Endothelial cell (in vitro differentiated cells): Measurements from ENCODE around the gene DLX5. TPM values are rescaled to one million over a fixed set of nuclear protein-coding genes. Genes with fewer than 3 reads are reported as not detected.

Experiments
- DNase-seq: peaks from one replicate; pipeline ENCODE4 v3.0.0; 2021; ENCODE audit warnings: low spot score
- H3K27ac Mint-ChIP-seq: one replicate; pipeline ENCODE4 v1.8.0; 2021; ENCODE audit warnings: mixed read lengths, inconsistent platforms; ENCODE audit not compliant: unreplicated experiment
- H3K27me3 Mint-ChIP-seq: one replicate; pipeline ENCODE4 v1.8.0; 2021; ENCODE audit warnings: mild to moderate bottlenecking, moderate library complexity, mixed read lengths, inconsistent platforms; ENCODE audit not compliant: unreplicated experiment
- H3K36me3 Mint-ChIP-seq: one replicate; pipeline ENCODE4 v1.8.0; 2021; ENCODE audit warnings: mild to moderate bottlenecking, low read depth, mixed read lengths, inconsistent platforms; ENCODE audit not compliant: unreplicated experiment
- H3K4me1 Mint-ChIP-seq: one replicate; pipeline ENCODE4 v1.8.0; 2021; ENCODE audit warnings: mild to moderate bottlenecking, mixed read lengths, inconsistent platforms; ENCODE audit not compliant: unreplicated experiment
- H3K4me3 Mint-ChIP-seq: one replicate; pipeline ENCODE4 v1.8.0; 2021; ENCODE audit warnings: mild to moderate bottlenecking, mixed read lengths, inconsistent platforms; ENCODE audit not compliant: unreplicated experiment
- H3K9me3 Mint-ChIP-seq: one replicate; pipeline ENCODE4 v1.8.0; 2021; ENCODE audit warnings: mixed read lengths, inconsistent platforms; ENCODE audit not compliant: unreplicated experiment
- total RNA-seq: library from RNA; stranded (reverse); fragmentation: NEBNext Ultra II Directional; extraction: Animal tissue kit (Norgen Biotek cat#: 25700); gene quantifications from one replicate; pipeline ENCODE4 v1.2.1, GENCODE V29; 2021; ENCODE audit not compliant: unreplicated experiment
- TF ChIP-seq, protein P1 (sequence below): fragments of 200-600 bp; sonication (generic); IDR thresholded peaks from one replicate; pipeline ENCODE4 v1.5.0; 2021; ENCODE audit warnings: antibody characterized with exemption; ENCODE audit not compliant: unreplicated experiment

DLX5 gene
- total RNA-seq, 1 donor from 2014 or later = 0.18 TPM

DNA sequence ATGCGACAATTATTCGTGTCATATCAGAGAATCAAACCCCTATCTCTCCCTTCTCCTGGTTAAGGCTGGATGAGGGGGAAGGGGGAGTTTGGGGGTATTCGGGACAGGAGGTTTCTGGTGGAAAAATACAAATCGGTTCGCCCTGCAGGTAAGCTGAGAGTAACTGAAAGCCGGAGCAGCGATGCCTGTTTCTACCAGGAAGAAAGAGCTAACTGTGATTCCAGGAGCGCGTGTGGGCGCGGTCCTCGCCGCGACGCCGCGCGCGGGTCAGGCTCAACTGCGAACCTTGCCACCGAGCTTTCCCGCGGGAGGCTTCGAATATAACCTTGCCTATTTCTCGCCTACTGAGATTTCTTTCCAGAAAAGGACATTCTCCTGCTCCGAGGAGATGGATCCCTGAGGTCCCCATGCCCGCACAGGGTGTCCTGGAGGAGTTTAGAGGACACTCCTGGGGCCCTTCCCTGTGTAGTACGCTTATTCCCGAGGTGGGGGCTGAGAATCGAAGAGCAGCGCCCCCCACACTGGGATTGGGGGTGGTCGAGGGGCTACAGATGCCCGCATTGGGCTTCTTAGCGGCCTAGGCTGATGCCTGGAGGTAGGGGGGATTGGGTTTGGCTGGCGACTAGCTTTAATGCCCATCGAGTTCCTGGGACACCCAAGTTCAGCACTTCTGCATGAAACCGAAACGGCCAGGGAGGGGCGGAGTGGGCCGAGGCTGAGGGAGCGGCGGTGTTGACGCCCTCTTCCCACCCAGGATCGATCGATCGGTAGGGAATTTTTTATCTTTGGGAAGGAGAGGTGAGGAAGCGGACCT, 32.2 kb downstream of the DLX5 start:
- H3K27me3 Mint-ChIP-seq = peaks cover 41% of the 10 kb centered on the region
- H3K9me3 Mint-ChIP-seq = no peaks in the 10 kb centered on the region
- no peak overlapping the region for H3K27ac Mint-ChIP-seq
- no peaks in the 10 kb centered on the region for H3K36me3 Mint-ChIP-seq
- H3K4me3 Mint-ChIP-seq = no peak overlapping the region
- H3K4me1 Mint-ChIP-seq = peaks cover 24% of the 10 kb centered on the region
- TF ChIP-seq, protein P1, sequence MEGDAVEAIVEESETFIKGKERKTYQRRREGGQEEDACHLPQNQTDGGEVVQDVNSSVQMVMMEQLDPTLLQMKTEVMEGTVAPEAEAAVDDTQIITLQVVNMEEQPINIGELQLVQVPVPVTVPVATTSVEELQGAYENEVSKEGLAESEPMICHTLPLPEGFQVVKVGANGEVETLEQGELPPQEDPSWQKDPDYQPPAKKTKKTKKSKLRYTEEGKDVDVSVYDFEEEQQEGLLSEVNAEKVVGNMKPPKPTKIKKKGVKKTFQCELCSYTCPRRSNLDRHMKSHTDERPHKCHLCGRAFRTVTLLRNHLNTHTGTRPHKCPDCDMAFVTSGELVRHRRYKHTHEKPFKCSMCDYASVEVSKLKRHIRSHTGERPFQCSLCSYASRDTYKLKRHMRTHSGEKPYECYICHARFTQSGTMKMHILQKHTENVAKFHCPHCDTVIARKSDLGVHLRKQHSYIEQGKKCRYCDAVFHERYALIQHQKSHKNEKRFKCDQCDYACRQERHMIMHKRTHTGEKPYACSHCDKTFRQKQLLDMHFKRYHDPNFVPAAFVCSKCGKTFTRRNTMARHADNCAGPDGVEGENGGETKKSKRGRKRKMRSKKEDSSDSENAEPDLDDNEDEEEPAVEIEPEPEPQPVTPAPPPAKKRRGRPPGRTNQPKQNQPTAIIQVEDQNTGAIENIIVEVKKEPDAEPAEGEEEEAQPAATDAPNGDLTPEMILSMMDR = no peak
- no peak for DNase-seq

DNA sequence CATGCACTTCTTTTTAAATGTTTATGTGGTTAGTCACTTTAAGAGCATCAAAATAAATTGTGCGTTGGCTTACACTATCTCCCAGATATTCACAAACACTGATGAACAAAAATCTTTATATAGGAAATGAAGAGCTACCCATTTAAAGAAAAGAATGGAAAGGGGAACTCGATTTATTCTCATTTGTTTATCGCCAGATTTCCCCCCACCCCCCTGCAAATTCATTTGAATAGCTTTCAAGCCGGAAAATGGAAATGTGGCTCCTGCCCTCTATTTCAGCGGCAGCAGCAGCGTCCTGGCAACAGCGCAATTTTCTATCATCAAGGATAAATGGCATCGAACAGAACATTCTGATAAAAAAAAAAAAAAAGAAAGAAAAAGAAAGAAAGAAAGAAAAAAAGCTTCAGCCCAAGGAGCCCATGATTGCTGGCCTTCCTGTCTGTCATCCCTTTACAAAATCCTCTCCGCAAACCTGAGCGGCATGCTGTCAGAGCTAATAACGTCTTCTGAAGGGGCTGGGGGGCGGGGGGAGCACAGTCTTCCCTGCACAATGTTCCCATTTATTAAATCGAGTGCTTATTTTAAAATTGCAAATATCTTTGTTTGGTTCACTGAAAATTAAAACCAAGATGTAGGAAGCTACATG, 33.0 kb downstream of the DLX5 start:
- Mint-ChIP-seq H3K27me3 (peaks cover 34% of the 10 kb centered on the region), H3K4me3 (no peak overlapping the region), H3K27ac (no peak overlapping the region), H3K9me3 (no peaks in the 10 kb centered on the region), H3K36me3 (no peaks in the 10 kb centered on the region), H3K4me1 (peaks cover 24% of the 10 kb centered on the region)
- TF ChIP-seq, protein P1 = no peak
- DNase-seq = no peak

DNA sequence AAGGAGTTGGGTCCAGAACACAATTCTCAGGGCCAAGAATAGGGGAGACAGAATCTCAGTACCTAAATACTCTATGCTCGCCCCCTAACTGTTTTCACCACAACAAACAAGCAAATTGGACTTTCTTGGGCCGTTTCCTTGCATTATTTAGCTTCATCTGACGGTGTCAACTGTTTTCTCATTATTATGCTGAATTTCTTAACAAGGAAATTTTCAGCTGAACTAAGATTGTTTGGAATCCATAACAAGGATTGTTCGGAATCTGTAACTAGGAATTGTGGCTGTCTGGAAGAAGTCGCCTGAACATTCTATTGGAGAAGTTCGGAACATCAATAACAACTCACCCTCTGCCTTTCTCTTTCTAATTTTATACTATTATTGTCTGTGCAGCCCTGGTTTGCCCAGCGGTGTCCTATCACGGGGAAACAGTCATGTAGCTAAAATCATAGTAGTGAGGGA, 34.7 kb downstream of the DLX5 start:
- no peak overlapping the region for H3K4me3 Mint-ChIP-seq
- H3K4me1 Mint-ChIP-seq = peaks cover 21% of the 10 kb centered on the region
- DNase-seq = no peak
- H3K9me3 Mint-ChIP-seq = no peaks in the 10 kb centered on the region
- H3K36me3 Mint-ChIP-seq = no peaks in the 10 kb centered on the region
- peaks cover 32% of the 10 kb centered on the region for H3K27me3 Mint-ChIP-seq
- TF ChIP-seq, protein P1 = no peak
- H3K27ac Mint-ChIP-seq = no peak overlapping the region

DNA sequence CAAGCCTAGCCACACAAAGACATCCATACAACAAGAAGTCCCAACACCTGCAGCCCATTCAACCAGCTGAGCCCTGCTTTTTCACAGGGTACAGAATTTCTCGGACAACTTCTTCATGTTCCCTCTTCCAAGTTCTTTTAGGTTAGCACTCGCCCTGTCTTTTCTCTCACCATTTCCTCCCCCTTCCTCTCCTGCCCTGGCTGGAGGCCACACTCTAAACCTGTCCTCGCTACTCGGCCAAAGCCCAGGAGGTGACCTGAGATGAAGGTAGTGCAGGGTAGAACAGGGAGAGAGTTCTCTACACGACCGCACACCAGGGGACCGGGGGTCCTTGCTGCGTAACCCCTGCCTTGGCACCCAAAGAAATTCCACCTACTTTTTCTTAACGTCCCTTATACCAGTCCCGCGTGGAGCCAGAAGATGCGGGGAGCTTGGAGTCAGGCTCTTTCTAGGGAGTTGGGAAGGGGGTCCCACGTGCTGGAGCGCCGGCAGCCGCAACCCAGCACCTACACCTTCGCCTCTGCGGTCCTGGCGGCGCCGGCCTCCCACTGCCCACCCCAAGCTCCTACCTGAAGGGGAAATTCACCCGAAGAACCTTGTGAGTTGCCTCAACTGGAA, 35.3 kb downstream of the DLX5 start:
- no peak overlapping the region for H3K27ac Mint-ChIP-seq
- H3K36me3 Mint-ChIP-seq = no peaks in the 10 kb centered on the region
- H3K27me3 Mint-ChIP-seq = peaks cover 29% of the 10 kb centered on the region
- H3K4me3 Mint-ChIP-seq = peak overlapping the region; percentile 28
- H3K9me3 Mint-ChIP-seq = no peaks in the 10 kb centered on the region
- H3K4me1 Mint-ChIP-seq = peaks cover 21% of the 10 kb centered on the region
- TF ChIP-seq, protein P1 = no peak
- DNase-seq = no peak
